DOHH2 (cell line): Measurements from ENCODE around the gene TGM6.

Experiments used
- H3F3A ChIP-seq: fragments of 200-600 bp; sonication (generic), shearing (Covaris generic); 2 replicates; pipeline ENCODE4 v1.6.0; 2016; ENCODE audit warnings: antibody characterized with exemption, mild to moderate bottlenecking; ENCODE audit not compliant: control insufficient read depth, insufficient read depth
- H3K27ac ChIP-seq: fragments of 200-600 bp; sonication (generic); 2 replicates; pipeline ENCODE4 v1.5.1; 2014; ENCODE audit warnings: low read depth, mild to moderate bottlenecking, low read length, moderate library complexity
- H3K27me3 ChIP-seq: fragments of 200-600 bp; sonication (generic); 2 replicates; pipeline ENCODE4 v1.6.1; 2014; ENCODE audit warnings: mild to moderate bottlenecking, low read length, mixed read lengths; ENCODE audit not compliant: control insufficient read depth
- H3K36me3 ChIP-seq: fragments of 200-600 bp; sonication (generic); 2 replicates; pipeline ENCODE4 v1.6.1; 2014; ENCODE audit warnings: mild to moderate bottlenecking, low read length, moderate library complexity, mixed read lengths; ENCODE audit not compliant: control insufficient read depth
- H3K4me1 ChIP-seq: fragments of 200-600 bp; sonication (generic); 2 replicates; pipeline ENCODE4 v1.6.1; 2014; ENCODE audit warnings: mild to moderate bottlenecking, low read length, mixed read lengths; ENCODE audit not compliant: control insufficient read depth
- H3K4me2 ChIP-seq: fragments of 200-600 bp; sonication (generic); 2 replicates; pipeline ENCODE4 v1.6.0; 2014; ENCODE audit warnings: mild to moderate bottlenecking, low read length, moderate library complexity
- H3K4me3 ChIP-seq: fragments of 200-600 bp; sonication (generic); 2 replicates; pipeline ENCODE4 v1.5.1; 2014; ENCODE audit warnings: mild to moderate bottlenecking, low read length, mixed read lengths
- H3K79me2 ChIP-seq: fragments of 200-600 bp; sonication (generic); 2 replicates; pipeline ENCODE4 v1.6.1; 2014; ENCODE audit warnings: mild to moderate bottlenecking, low read length, mixed read lengths; ENCODE audit not compliant: control insufficient read depth
- H3K9me2 ChIP-seq: fragments of 200-600 bp; sonication (generic); replicated peaks from 2 replicates; pipeline ENCODE4 v1.6.1; 2014; ENCODE audit warnings: mild to moderate bottlenecking, low read length, mixed read lengths; ENCODE audit not compliant: control insufficient read depth
- H3K9me3 ChIP-seq: fragments of 200-600 bp; sonication (generic); 2 replicates; pipeline ENCODE4 v1.6.1; 2014; ENCODE audit warnings: antibody characterized with exemption, low read length, mixed read lengths; ENCODE audit not compliant: control insufficient read depth, insufficient read depth
- H4K20me1 ChIP-seq: fragments of 200-600 bp; sonication (generic); 2 replicates; pipeline ENCODE4 v1.6.0; 2014; ENCODE audit warnings: low read depth, mild to moderate bottlenecking, antibody characterized with exemption, low read length, moderate library complexity; ENCODE audit not compliant: control insufficient read depth, insufficient read depth
- CTCF ChIP-seq: fragments of 200-600 bp; sonication (generic); IDR thresholded peaks from one replicate; pipeline ENCODE4 v1.5.1; 2014; ENCODE audit warnings: antibody characterized with exemption, mild to moderate bottlenecking, low read depth, low read length; ENCODE audit not compliant: poor library complexity, severe bottlenecking
- EZH2phosphoT487 ChIP-seq: fragments of 200-600 bp; sonication (generic); IDR thresholded peaks from 2 replicates; pipeline ENCODE4 v1.6.1; 2017; ENCODE audit warnings: borderline replicate concordance, mild to moderate bottlenecking, antibody characterized with exemption, low read length, moderate library complexity, mixed read lengths

Gene TGM6

GRCh38 chr20:2332711-2333110, 48.0 kb upstream of the TGM6 start:
- TF ChIP-seq EZH2phosphoT487: no peak
- no peak for TF ChIP-seq CTCF
- Histone ChIP-seq H3K36me3 (no peaks in the 10 kb centered on the region), H3F3A (no peaks in the 10 kb centered on the region), H3K4me3 (no peak overlapping the region), H3K9me3 (no peaks in the 10 kb centered on the region), H3K27me3 (peaks cover 2% of the 10 kb centered on the region; the same call in 1 of the 2 replicates), H3K27ac (no peak overlapping the region), H3K9me2 (no peaks in the 10 kb centered on the region), H4K20me1 (no peaks in the 10 kb centered on the region), H3K79me2 (no peaks in the 10 kb centered on the region), H3K4me1 (no peaks in the 10 kb centered on the region), H3K4me2 (no peak overlapping the region)

- Histone ChIP-seq H3K79me2 (no peaks in the 10 kb centered on the region), H4K20me1 (no peaks in the 10 kb centered on the region)
- TF ChIP-seq CTCF (no peak), EZH2phosphoT487 (no peak)
These were observed 46.9 kb upstream of the TGM6 start for GRCh38 chr20:2333821-2334220.

GRCh38 chr20:2335096-2335870, 45.4 kb upstream of the TGM6 start:
- no peaks in the 10 kb centered on the region for H3K9me2 ChIP-seq
- TF ChIP-seq EZH2phosphoT487 (no peak), CTCF (no peak)
- no peaks in the 10 kb centered on the region for H3K79me2 ChIP-seq
- H3K9me3 ChIP-seq: no peaks in the 10 kb centered on the region
- no peaks in the 10 kb centered on the region for H4K20me1 ChIP-seq
- H3K36me3 ChIP-seq: no peaks in the 10 kb centered on the region
- H3F3A ChIP-seq: no peaks in the 10 kb centered on the region
- H3K4me3 ChIP-seq: no peak overlapping the region
- H3K27ac ChIP-seq: no peak overlapping the region
- H3K4me2 ChIP-seq: no peak overlapping the region
- H3K4me1 ChIP-seq: no peaks in the 10 kb centered on the region
- peaks cover 9% of the 10 kb centered on the region; the same call in 1 of the 2 replicates for H3K27me3 ChIP-seq

More at GRCh38 chr20:2333821-2334220, 46.9 kb upstream of the TGM6 start:
- Histone ChIP-seq H3F3A (no peaks in the 10 kb centered on the region), H3K27ac (no peak overlapping the region), H3K4me3 (no peak overlapping the region), H3K36me3 (no peaks in the 10 kb centered on the region), H3K27me3 (peaks cover 9% of the 10 kb centered on the region; the same call in 1 of the 2 replicates), H3K4me2 (no peak overlapping the region), H3K4me1 (no peaks in the 10 kb centered on the region), H3K9me2 (no peaks in the 10 kb centered on the region), H3K9me3 (no peaks in the 10 kb centered on the region)
